Heart right ventricle (tissue), 16 donors: ENCODE results near the gene TNS2. TPM values are rescaled to one million over a fixed set of nuclear protein-coding genes. Genes with fewer than 3 reads are reported as not detected.

Experiments used
- ATAC-seq, 8 donors: fragments of 200-7000 bp; cut with Tn5 transposase; one replicate each; pipeline ENCODE4 v1.9.1; 2020; ENCODE audit warnings: mild to moderate bottlenecking in 8 of 8, moderate library complexity in 8 of 8, moderate number of reproducible peaks in 1 of 8
- DNase-seq, 2 donors: peaks; one replicate each; pipeline ENCODE4 v3.0.0-alpha.2; 2020
- H3K27ac ChIP-seq, 10 donors: fragments of 200-600 bp; sonication (generic) in 2 of 10; one replicate each; pipeline versions ENCODE4 v1.5.0 to v1.8.0; 2020 to 2022; ENCODE audit warnings: mild to moderate bottlenecking in 3 of 10
- H3K27me3 ChIP-seq, 7 donors: fragments of 200-600 bp; one replicate each; pipeline ENCODE4 v1.8.0; 2021 to 2022; ENCODE audit warnings: mild to moderate bottlenecking in 2 of 7
- H3K36me3 ChIP-seq, 9 donors: fragments of 200-600 bp; sonication (generic) in 1 of 9; one replicate each; pipeline versions ENCODE4 v1.5.0 to v1.8.0; 2020 to 2022; ENCODE audit warnings: mild to moderate bottlenecking in 2 of 9
- H3K4me1 ChIP-seq, 9 donors: fragments of 200-600 bp; sonication (generic) in 1 of 9; one replicate each; pipeline versions ENCODE4 v1.5.0 to v1.8.0; 2020 to 2022; ENCODE audit warnings: mild to moderate bottlenecking in 4 of 9
- H3K4me3 ChIP-seq, 10 donors: fragments of 200-600 bp; sonication (generic) in 2 of 10; one replicate each; pipeline versions ENCODE4 v1.5.0 to v1.8.0; 2020 to 2022; ENCODE audit warnings: mild to moderate bottlenecking in 7 of 10, moderate library complexity in 2 of 10
- H3K9me3 ChIP-seq, 11 donors: fragments of 200-600 bp in 10 of 11; sonication (generic) in 2 of 11; one replicate each; pipeline versions ENCODE4 v1.5.0 to v1.8.0; 2013 to 2022; ENCODE audit warnings: mild to moderate bottlenecking in 2 of 11, control low read depth in 1 of 11, moderate library complexity in 1 of 11
- CTCF ChIP-seq, 9 donors: fragments of 200-600 bp; sonication (generic) in 2 of 9; IDR thresholded peaks; one replicate each; pipeline versions ENCODE4 v1.5.0 to v1.8.0; 2021 to 2022; ENCODE audit warnings: antibody characterized with exemption in 9 of 9, mild to moderate bottlenecking in 5 of 9, moderate library complexity in 1 of 9
- WGBS, 2 donors: extraction: QIAGEN DNeasy Blood & Tissue Kit; methylation state at CpG; one replicate each; pipeline ENCODE4 v1.1.7; 2013; ENCODE audit warnings: inconsistent platforms in 1 of 2; 5-methylcytosine and 5-hydroxymethylcytosine counted together
- intact Hi-C, 10 donors: fragments of 100-400 bp; cut with DNase I; formaldehyde crosslinking; loops; one replicate each; pipeline versions ENCODE4 v1.11.1 to v1.14.2; 2022
- polyA plus RNA-seq, 2 donors: library from polyadenylated mRNA; stranded (reverse); fragments of 200-250 nt; gene quantifications; one replicate each; pipeline ENCODE4 v1.2.3, GENCODE V29; 2013
- total RNA-seq, 10 donors: library from RNA; stranded (reverse); fragmentation: NEBNext Ultra II Directional in 3 of 10; extraction: Animal tissue kit (Norgen Biotek cat#: 25700) in 3 of 10; gene quantifications; one replicate each; pipeline versions ENCODE4 v1.2.1 to v1.2.4, GENCODE V29; 2021 to 2023
- donor health status: Arrhythmogenic right ventricular cardiomyopathy.
- donor health status: ischemic (EF 13 %, LVEDD 7.1; RV severe dilation, severe dysfunction).
- donor health status: healthy with polysubstance abuse.
- donor health status: DM: no; HTN: yes; CAD: no.
- donor health status: DM: no; HTN: no; CAD: no.
- donor health status: ischemic (EF 25% LVEDD 6.9; RV normal size, moderate dysfunction).
- donor health status: ischemic (EF 25% LVEDD 5.7; RV mildly dilated, moderate dysfunction).
- donor health status: healthy.
- donor health status: DM: yes; HTN: yes; CAD: no.
- donor health status: Ischemic cardiomyopathy.
- donor health status: ischemic (EF 35%, LVEDD 5.7; RV mildly dilated, moderate dysfunction).
- donor health status: nonischemic (EF 11% LVEDD 7.7; RV severe dilation, severe dysfunction).
- donor health status: DM: yes; HTN: yes; CAD: no.
- donor health status: PGD.
- donor health status: ischemic (EF 29% LVEDD 5.4; RV normal size, mild dysfunction).
- donor health status: nonischemic (EF 23%, LVEDD 6.1; RV moderate dilation, normal function).

Gene TNS2
- total and polyA plus RNA-seq, 12 donors: 60.6 to 364 (median 77.1) TPM

GRCh38 chr12:53067993-53068770 is 18.3 kb downstream of the TNS2 start:
- intact Hi-C loops: loop anchor here (2.0 to 10.0 kb wide), 5 partner anchors 31 to 129 kb away; partner anchors contain the start of gene SOAT2 (in 2 of the 10)
- H3K36me3 ChIP-seq: peaks cover 0 to 84% (median 19%) of the 10 kb centered on the region in 9 donors
- DNase-seq (no peak), ATAC-seq (no peak)
- H3K4me1 ChIP-seq: peaks cover 61 to 100% (median 87%) of the 10 kb centered on the region in 9 donors
- TF ChIP-seq CTCF (IDR thresholded peaks at IDR 0.05): no peak
- WGBS, 2 donors: 82 to 84% methylated on average over 13 of the region's 13 CpGs
- no peaks in the 10 kb centered on the region for H3K27me3 ChIP-seq
- no peak overlapping the region for H3K4me3 ChIP-seq
- peak overlapping the region in 9 of 10 donors; percentile 37 to 89 (median 71) for H3K27ac ChIP-seq
- no peaks in the 10 kb centered on the region for H3K9me3 ChIP-seq

GRCh38 chr12:53068811-53069585 is 19.1 kb downstream of the TNS2 start:
- H3K4me3 ChIP-seq: no peak overlapping the region
- 72 to 78% methylated on average over 15 of the region's 15 CpGs for WGBS, 2 donors
- peaks cover 0 to 81% (median 14%) of the 10 kb centered on the region in 9 donors for H3K36me3 ChIP-seq
- no peaks in the 10 kb centered on the region for H3K9me3 ChIP-seq
- no peak for TF ChIP-seq CTCF (IDR thresholded peaks at IDR 0.05)
- no peak for DNase-seq
- intact Hi-C loops: loop anchor here (5.0 to 10.0 kb wide), 4 partner anchors 33 to 128 kb away; partner anchors contain the start of gene SOAT2 (in 2 of the 10)
- ATAC-seq: no peak
- peak overlapping the region; percentile 4 to 89 (median 65) for H3K27ac ChIP-seq
- H3K27me3 ChIP-seq: no peaks in the 10 kb centered on the region
- peaks cover 58 to 100% (median 85%) of the 10 kb centered on the region in 9 donors for H3K4me1 ChIP-seq

- Histone ChIP-seq H3K9me3 (no peaks in the 10 kb centered on the region), H3K36me3 (peaks cover 0 to 81% (median 14%) of the 10 kb centered on the region in 9 donors), H3K27ac (peak overlapping the region in 9 of 10 donors; percentile 4 to 89 (median 75)), H3K4me3 (no peak overlapping the region), H3K27me3 (no peaks in the 10 kb centered on the region), H3K4me1 (peaks cover 58 to 99% (median 85%) of the 10 kb centered on the region in 9 donors)
- DNase-seq (no peak), ATAC-seq (peak in 3 of 8 donors; percentile 4 to 46 (median 6))
- intact Hi-C loops: loop anchor here (2.0 to 10.0 kb wide), 6 partner anchors 29 to 225 kb away; partner anchors contain the start of genes SOAT2 (in 2 of the 10), MYG1 (in 1 of the 10) and PFDN5 (in 1 of the 10)
- no peak for TF ChIP-seq CTCF (IDR thresholded peaks at IDR 0.05)
- 60 to 66% methylated on average over 12 of the region's 12 CpGs for WGBS, 2 donors
Observed at GRCh38 chr12:53069621-53070410, 20.0 kb downstream of the TNS2 start.
